Spleen (tissue), 11 donors: ENCODE measurements around the gene PIGN. TPM values are rescaled to one million over a fixed set of nuclear protein-coding genes. Genes with fewer than 3 reads are reported as not detected.

Experiments used
- DNase-seq: peaks from one replicate; pipeline ENCODE4 v3.0.0-alpha.2; 2020
- H3K27ac ChIP-seq, 8 donors: fragments of 200-600 bp; sonication (generic) in 7 of 8; 1 replicate in 4 of 8; 2 replicates in 4 of 8; pipeline versions ENCODE4 v1.5.0 to v1.8.0; 2016 to 2021; ENCODE audit warnings: inconsistent platforms in 4 of 8, mild to moderate bottlenecking in 4 of 8, moderate library complexity in 1 of 8
- H3K27me3 ChIP-seq, 7 donors: fragments of 200-600 bp; sonication (generic) in 6 of 7; replicated peaks in 1 of 7; 1 replicate in 4 of 7; 2 replicates in 3 of 7; pipeline versions ENCODE4 v1.5.0 to v1.8.0; 2016 to 2021; ENCODE audit warnings: inconsistent platforms in 3 of 7, mild to moderate bottlenecking in 1 of 7
- H3K36me3 ChIP-seq, 6 donors: fragments of 200-600 bp; sonication (generic) in 5 of 6; 1 replicate in 4 of 6; 2 replicates in 2 of 6; pipeline versions ENCODE4 v1.5.0 to v1.8.0; 2016 to 2021; ENCODE audit warnings: inconsistent platforms in 2 of 6
- H3K4me1 ChIP-seq, 6 donors: fragments of 200-600 bp; sonication (generic) in 5 of 6; 1 replicate in 3 of 6; 2 replicates in 3 of 6; pipeline versions ENCODE4 v1.5.0 to v1.8.0; 2016 to 2021; ENCODE audit warnings: inconsistent platforms in 3 of 6
- H3K4me3 ChIP-seq, 8 donors: fragments of 200-600 bp; sonication (generic) in 7 of 8; 1 replicate in 4 of 8; 2 replicates in 4 of 8; pipeline versions ENCODE4 v1.5.0 to v1.8.0; 2016 to 2021; ENCODE audit warnings: inconsistent platforms in 4 of 8, mild to moderate bottlenecking in 4 of 8, moderate library complexity in 2 of 8
- H3K9me3 ChIP-seq, 8 donors: fragments of 200-600 bp; sonication (generic) in 7 of 8; 1 replicate in 4 of 8; 2 replicates in 4 of 8; pipeline versions ENCODE4 v1.5.0 to v1.8.0; 2016 to 2021; ENCODE audit warnings: inconsistent platforms in 4 of 8
- POLR2A ChIP-seq, 3 donors: fragments of 450-650 bp; IDR thresholded peaks; one replicate each; pipeline ENCODE4 v1.5.1; 2017; ENCODE audit warnings: antibody characterized with exemption in 3 of 3, mild to moderate bottlenecking in 1 of 3
- POLR2AphosphoS5 ChIP-seq, 3 donors: sonication (generic); formaldehyde crosslinking; IDR thresholded peaks; one replicate each; pipeline ENCODE4 v1.5.1; 2017; ENCODE audit warnings: antibody characterized with exemption in 3 of 3
- WGBS, 5 donors: extraction: QIAGEN DNeasy Blood & Tissue Kit in 3 of 5; methylation state at CpG; one replicate each; pipeline versions ENCODE4 v1.1.5 to v1.1.7; 2013 to 2018; 5-methylcytosine and 5-hydroxymethylcytosine counted together
- intact Hi-C: fragments of 100-400 bp; cut with DNase I; formaldehyde crosslinking; loops from one replicate; pipeline ENCODE4 v1.15.0; 2023; ENCODE audit warnings: low total_unique reads
- polyA plus RNA-seq, 3 donors: library from polyadenylated mRNA; stranded (reverse); fragments of 200-250 nt; gene quantifications; one replicate each; pipeline ENCODE4 v1.2.1, GENCODE V29; 2013
- total RNA-seq, 7 donors: library from RNA; depleted of rRNA in 3 of 7; stranded (reverse); fragments of >200 nt in 3 of 7; fragmentation: NEBNext Ultra II Directional in 4 of 7; extraction: Animal tissue kit (Norgen Biotek cat#: 25700) in 4 of 7; gene quantifications; one replicate each; pipeline versions ENCODE4 v1.1.0 to v1.2.1, GENCODE V29; 2016 to 2021
- TF ChIP-seq, protein P1 (sequence below), 11 experiments: fragments of 200-600 bp in 7 of 11; fragments of 450-650 bp in 4 of 11; sonication (generic) in 4 of 11; IDR thresholded peaks in 8 of 11; conservative IDR thresholded peaks in 3 of 11; 1 replicate in 7 of 11; 2 replicates in 4 of 11; pipeline versions ENCODE4 v1.4.0 to v1.8.0; 2016 to 2021; ENCODE audit warnings: antibody characterized with exemption in 11 of 11, inconsistent platforms in 4 of 11, mild to moderate bottlenecking in 1 of 11
- donor health status: healthy with polysubstance abuse.
- donor health status: DM: no; HTN: no; CAD: no; lungs with moderate emphysema.
- donor health status: DM: no; HTN: no; CAD: no.
- donor health status: Bipolar disorder and iron deficiency.
- donor health status: healthy.
- donor health status: DM: no; HTN: no; CAD: no.
- donor health status: DM: yes; HTN: yes; CAD: no.

Gene PIGN
- total and polyA plus RNA-seq, 10 donors: 4.0 to 41.4 (median 25.4) TPM

DNA sequence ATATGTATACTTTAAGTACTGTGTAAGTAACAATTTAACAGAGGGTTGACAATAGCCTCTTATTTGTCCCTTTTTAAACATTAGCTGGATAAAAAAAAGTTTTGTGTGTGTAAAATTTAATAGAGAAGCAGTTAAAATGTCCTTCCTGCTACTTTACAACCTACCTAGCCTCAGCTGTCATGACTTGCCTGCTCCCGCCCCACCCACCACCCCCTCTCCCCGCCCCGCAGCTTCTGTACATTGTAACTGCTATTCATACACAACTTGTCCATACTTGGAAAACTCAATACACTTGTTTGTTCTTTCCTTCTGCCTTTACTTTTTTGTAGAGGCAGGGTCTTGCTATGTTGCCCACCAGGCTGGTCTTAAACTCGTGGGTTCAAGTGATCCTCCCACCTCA, 19.7 kb upstream of the PIGN start:
- 95 to 100% (median 96%) methylated on average over 4 of the region's 4 CpGs for WGBS, 5 donors
- peaks cover 0 to 25% (median 3%) of the 10 kb centered on the region in 6 donors for H3K4me1 ChIP-seq
- H3K36me3 ChIP-seq: peaks cover 0 to 9% (median 4%) of the 10 kb centered on the region in 6 donors
- no peak for TF ChIP-seq POLR2AphosphoS5 (IDR thresholded peaks at IDR 0.05)
- TF ChIP-seq POLR2A (IDR thresholded peaks at IDR 0.05): no peak
- TF ChIP-seq, protein P1, sequence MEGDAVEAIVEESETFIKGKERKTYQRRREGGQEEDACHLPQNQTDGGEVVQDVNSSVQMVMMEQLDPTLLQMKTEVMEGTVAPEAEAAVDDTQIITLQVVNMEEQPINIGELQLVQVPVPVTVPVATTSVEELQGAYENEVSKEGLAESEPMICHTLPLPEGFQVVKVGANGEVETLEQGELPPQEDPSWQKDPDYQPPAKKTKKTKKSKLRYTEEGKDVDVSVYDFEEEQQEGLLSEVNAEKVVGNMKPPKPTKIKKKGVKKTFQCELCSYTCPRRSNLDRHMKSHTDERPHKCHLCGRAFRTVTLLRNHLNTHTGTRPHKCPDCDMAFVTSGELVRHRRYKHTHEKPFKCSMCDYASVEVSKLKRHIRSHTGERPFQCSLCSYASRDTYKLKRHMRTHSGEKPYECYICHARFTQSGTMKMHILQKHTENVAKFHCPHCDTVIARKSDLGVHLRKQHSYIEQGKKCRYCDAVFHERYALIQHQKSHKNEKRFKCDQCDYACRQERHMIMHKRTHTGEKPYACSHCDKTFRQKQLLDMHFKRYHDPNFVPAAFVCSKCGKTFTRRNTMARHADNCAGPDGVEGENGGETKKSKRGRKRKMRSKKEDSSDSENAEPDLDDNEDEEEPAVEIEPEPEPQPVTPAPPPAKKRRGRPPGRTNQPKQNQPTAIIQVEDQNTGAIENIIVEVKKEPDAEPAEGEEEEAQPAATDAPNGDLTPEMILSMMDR (IDR thresholded peaks at IDR 0.05 in 8 of 11, conservative IDR thresholded peaks at IDR 0.05 in 3 of 11): no peak
- intact Hi-C loops: no loop called here
- H3K27ac ChIP-seq: no peak overlapping the region
- H3K27me3 ChIP-seq: no peaks in the 10 kb centered on the region
- H3K4me3 ChIP-seq: no peak overlapping the region
- DNase-seq: no peak
- no peaks in the 10 kb centered on the region for H3K9me3 ChIP-seq

DNA sequence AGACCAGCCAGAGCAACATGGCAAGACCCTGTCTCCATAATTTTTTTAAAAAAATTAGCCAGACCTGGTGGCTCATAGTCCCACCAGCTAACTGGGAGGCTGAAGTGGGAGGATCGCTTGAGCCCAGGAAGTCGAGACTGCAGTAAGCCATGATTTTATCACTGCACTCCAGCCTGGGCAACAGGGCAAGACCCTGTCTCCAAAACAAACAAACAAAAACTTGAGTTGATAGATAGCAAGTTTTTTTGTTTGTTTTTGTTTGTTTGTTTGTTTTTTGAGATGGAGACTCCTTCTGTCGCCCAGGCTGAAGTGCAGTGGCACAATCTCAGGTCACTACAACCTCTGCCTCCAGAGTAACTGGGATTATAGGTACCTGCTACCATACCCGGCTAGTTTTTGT, 19.0 kb upstream of the PIGN start:
- WGBS, 5 donors: 96 to 100% (median 97%) methylated on average over 4 of the region's 4 CpGs

DNA sequence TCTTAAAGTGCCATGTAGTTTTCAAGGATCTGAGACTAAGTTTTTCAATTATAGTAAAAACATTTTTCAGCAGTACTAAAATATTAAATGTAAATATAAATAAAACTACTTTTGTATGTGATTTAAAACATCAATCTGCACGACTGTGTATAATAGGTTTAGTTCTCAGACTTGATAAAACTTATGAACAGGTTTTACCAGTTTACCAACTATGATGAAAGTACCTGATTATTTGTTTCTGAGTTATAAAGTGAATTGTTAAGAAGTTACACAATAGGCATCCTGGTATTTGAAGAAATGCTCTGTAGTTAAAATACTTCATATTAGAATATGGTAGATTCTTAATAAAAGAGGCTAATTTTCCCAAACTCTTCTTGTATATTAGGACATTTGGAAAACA, 15.0 kb upstream of the PIGN start:
- Histone ChIP-seq H3K4me1 (peaks cover 0 to 46% (median 17%) of the 10 kb centered on the region in 6 donors), H3K4me3 (no peak overlapping the region), H3K27ac (no peak overlapping the region), H3K27me3 (no peaks in the 10 kb centered on the region), H3K9me3 (no peaks in the 10 kb centered on the region), H3K36me3 (no peaks in the 10 kb centered on the region)
- TF ChIP-seq, protein P1 (IDR thresholded peaks at IDR 0.05 in 8 of 11, conservative IDR thresholded peaks at IDR 0.05 in 3 of 11): no peak
- no peak for TF ChIP-seq POLR2AphosphoS5 (IDR thresholded peaks at IDR 0.05)
- no peak for TF ChIP-seq POLR2A (IDR thresholded peaks at IDR 0.05)
- no peak for DNase-seq
- WGBS, 5 donors: 0 to 98% (median 92%) methylated on average over 1 of the region's 1 CpG
- intact Hi-C loops: no loop called here

More for the DNA sequence above, 19.0 kb upstream of the PIGN start:
- Histone ChIP-seq H3K27ac (no peak overlapping the region), H3K4me1 (peaks cover 0 to 32% (median 3%) of the 10 kb centered on the region in 6 donors), H3K36me3 (peaks cover 0 to under 1% (median 0%) of the 10 kb centered on the region in 6 donors), H3K9me3 (no peaks in the 10 kb centered on the region), H3K4me3 (no peak overlapping the region), H3K27me3 (no peaks in the 10 kb centered on the region)
- intact Hi-C loops: no loop called here
- TF ChIP-seq POLR2AphosphoS5 (IDR thresholded peaks at IDR 0.05): no peak
- TF ChIP-seq, protein P1 (IDR thresholded peaks at IDR 0.05 in 8 of 11, conservative IDR thresholded peaks at IDR 0.05 in 3 of 11): no peak
- no peak for TF ChIP-seq POLR2A (IDR thresholded peaks at IDR 0.05)
- no peak for DNase-seq

DNA sequence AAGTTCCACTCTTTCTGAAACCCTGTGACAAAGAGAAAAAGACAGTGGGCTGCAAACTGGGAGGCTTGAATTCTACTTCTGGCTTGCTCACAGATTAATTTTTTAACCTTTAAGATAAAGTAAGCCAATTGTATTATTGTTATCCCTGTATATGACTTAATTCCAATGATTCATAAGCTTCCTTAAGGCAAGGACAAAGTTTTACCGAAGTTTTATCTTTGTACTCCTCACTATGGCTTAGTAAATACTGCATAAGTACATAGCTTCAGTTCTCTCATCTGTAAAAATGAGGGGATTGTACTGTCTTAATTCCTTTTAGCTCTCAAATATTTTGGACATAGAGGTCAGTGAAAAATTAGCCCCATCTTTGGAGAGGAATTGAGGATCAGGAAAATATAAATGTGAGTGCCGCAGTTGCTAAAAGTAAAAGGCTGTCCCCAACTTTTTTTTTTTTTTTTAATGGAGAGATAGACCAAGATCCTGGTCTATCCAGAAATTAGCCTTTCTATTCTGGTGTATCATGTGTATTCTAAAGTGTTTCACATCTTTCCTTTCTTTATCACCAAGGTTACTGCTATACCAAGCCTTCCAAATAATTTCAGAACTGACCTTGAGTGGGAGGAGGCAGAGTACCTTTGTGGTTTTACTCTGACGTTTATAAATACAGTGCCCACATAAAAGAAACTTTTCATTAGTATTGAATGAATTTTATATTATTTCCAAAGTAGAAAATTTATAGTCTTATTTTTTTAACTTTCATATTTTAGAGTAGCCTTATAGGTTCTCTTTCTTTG, 13.5 kb upstream of the PIGN start:
- WGBS, 5 donors: 54 to 64% (median 61%) methylated on average over 3 of the region's 3 CpGs
- TF ChIP-seq POLR2AphosphoS5 (IDR thresholded peaks at IDR 0.05) (no peak), POLR2A (IDR thresholded peaks at IDR 0.05) (no peak)
- TF ChIP-seq, protein P1 (IDR thresholded peaks at IDR 0.05 in 8 of 11, conservative IDR thresholded peaks at IDR 0.05 in 3 of 11): no peak
- intact Hi-C loops: no loop called here
- Histone ChIP-seq H3K27me3 (no peaks in the 10 kb centered on the region), H3K27ac (peak overlapping the region in 1 of 8 donors; percentile 16), H3K4me3 (no peak overlapping the region), H3K4me1 (peaks cover 0 to 61% (median 25%) of the 10 kb centered on the region in 6 donors), H3K9me3 (no peaks in the 10 kb centered on the region), H3K36me3 (no peaks in the 10 kb centered on the region)
- DNase-seq: no peak
